K562 (cell line): ENCODE measurements around the gene PLSCR3. TPM values are rescaled to one million over a fixed set of nuclear protein-coding genes. Genes with fewer than 3 reads are reported as not detected.
A peak's percentile ranks its signal among the peaks of the same experiment; 100 is the strongest.

Experiments used
- ADNP ChIP-seq: fragments of 200-800 bp; sonication (Bioruptor generic); IDR thresholded peaks from 2 replicates; pipeline ENCODE4 v1.6.1; 2016; ENCODE audit warnings: missing genetic modification characterization, missing compliant biosample characterization
- CCNT2 ChIP-seq: IDR thresholded peaks from 2 replicates; pipeline ENCODE4 v1.6.1; 2011; ENCODE audit warnings: borderline replicate concordance, low read depth, mild to moderate bottlenecking, moderate library complexity, mixed read lengths, low read length; ENCODE audit not compliant: insufficient read length; ENCODE audit errors: extremely low read depth
- FOXP1 ChIP-seq: sonication (generic); formaldehyde crosslinking; IDR thresholded peaks from 2 replicates; pipeline ENCODE4 v1.8.0; 2022; ENCODE audit warnings: mild to moderate bottlenecking, missing genetic modification reagents
- NRF1 ChIP-seq, 2 experiments: fragments of 450-650 bp; IDR thresholded peaks in 1 of 2; conservative IDR thresholded peaks in 1 of 2; 2 replicates each; pipeline ENCODE4 v1.6.1; 2014; ENCODE audit warnings: mild to moderate bottlenecking in 2 of 2
- RFX7 ChIP-seq: fragments of 250-450 bp; sonication (Bioruptor Pico); IDR thresholded peaks from 2 replicates; pipeline ENCODE4 v1.5.1; 2021; ENCODE audit warnings: mild to moderate bottlenecking
- STAG1 ChIP-seq: sonication (generic); formaldehyde crosslinking; IDR thresholded peaks from 2 replicates; pipeline ENCODE4 v1.5.0; 2020; ENCODE audit warnings: missing genetic modification reagents, borderline replicate concordance
- STAT5A ChIP-seq: IDR thresholded peaks from 2 replicates; pipeline ENCODE4 v1.6.1; 2012; ENCODE audit warnings: low read length, inconsistent platforms, borderline replicate concordance
- TEAD1 ChIP-seq, 2 experiments: fragments of 450-650 bp in 1 of 2; sonication (generic) in 1 of 2; formaldehyde crosslinking; IDR thresholded peaks; 2 replicates each; pipeline versions ENCODE4 v1.4.0 to v1.8.0; 2020 to 2022; ENCODE audit warnings: mild to moderate bottlenecking in 2 of 2, missing genetic modification reagents in 1 of 2
- TRIM24 ChIP-seq, 2 experiments: fragments of 450-650 bp; IDR thresholded peaks; 2 replicates each; pipeline ENCODE4 v1.6.1; 2016
- ZFX ChIP-seq: sonication (generic); formaldehyde crosslinking; IDR thresholded peaks from 2 replicates; pipeline ENCODE4 v1.8.0; 2022; ENCODE audit warnings: mild to moderate bottlenecking, missing genetic modification reagents, moderate library complexity
- ZNF445 ChIP-seq: fragments of 250-450 bp; sonication (Bioruptor Pico); IDR thresholded peaks from 2 replicates; pipeline ENCODE4 v1.4.0; 2020; ENCODE audit warnings: low read depth, mild to moderate bottlenecking, moderate library complexity
- ZNF717 ChIP-seq: fragments of 250-450 bp; sonication (Bioruptor Pico); IDR thresholded peaks from 2 replicates; pipeline ENCODE4 v1.5.0; 2021
- polyA plus RNA-seq, 8 experiments: library from polyadenylated mRNA; depleted of rRNA in 4 of 8; stranded (reverse) in 5 of 8; unstranded in 3 of 8; fragments of >200 nt; fragmentation: Nextera tagmentation in 2 of 8; fragmentation: Illumina TruSeq in 1 of 8; extraction: Ambion mirVana in 2 of 8; extraction: Trizol in 1 of 8; gene quantifications; 2 replicates each; pipeline versions ENCODE4 v1.2.1 to v1.2.3, GENCODE V29; 2011 to 2014; ENCODE audit warnings: inconsistent platforms in 1 of 8, missing spikeins in 1 of 8
- total RNA-seq, 7 experiments: library from RNA; depleted of rRNA in 6 of 7; stranded (reverse); fragments of >200 nt in 6 of 7; fragmentation: Illumina TruSeq in 2 of 7; extraction: Trizol in 2 of 7; gene quantifications; 2 replicates each; pipeline versions ENCODE4 v1.2.1 to v1.2.3, GENCODE V29; 2011 to 2021; ENCODE audit warnings: low replicate concordance in 1 of 7
- TF ChIP-seq, protein P1 (sequence below): fragments of 200-800 bp; sonication (Bioruptor generic); IDR thresholded peaks from 2 replicates; pipeline ENCODE4 v1.6.1; 2017; ENCODE audit warnings: missing genetic modification characterization, missing compliant biosample characterization
- TF ChIP-seq, protein P2 (sequence below): fragments of 450-650 bp; formaldehyde crosslinking; IDR thresholded peaks from 2 replicates; pipeline ENCODE4 v1.4.0; 2020; ENCODE audit warnings: mild to moderate bottlenecking, moderate library complexity
- TF ChIP-seq, protein P3 (sequence below), 2 experiments: fragments of 250-450 bp in 1 of 2; fragments of 450-650 bp in 1 of 2; sonication (Bioruptor Pico) in 1 of 2; IDR thresholded peaks; 2 replicates each; pipeline versions ENCODE4 v1.6.1 to v1.8.0; 2016 to 2021; ENCODE audit warnings: mild to moderate bottlenecking in 2 of 2, moderate library complexity in 2 of 2, missing compliant biosample characterization in 1 of 2, missing genetic modification characterization in 1 of 2

PLSCR3 gene
- total and polyA plus RNA-seq, 9 of the 15 experiments (the other 6 are each of a cell fraction or from before 2014, with no cell fraction given): 3.2 to 16.8 (median 4.5) TPM

DNA sequence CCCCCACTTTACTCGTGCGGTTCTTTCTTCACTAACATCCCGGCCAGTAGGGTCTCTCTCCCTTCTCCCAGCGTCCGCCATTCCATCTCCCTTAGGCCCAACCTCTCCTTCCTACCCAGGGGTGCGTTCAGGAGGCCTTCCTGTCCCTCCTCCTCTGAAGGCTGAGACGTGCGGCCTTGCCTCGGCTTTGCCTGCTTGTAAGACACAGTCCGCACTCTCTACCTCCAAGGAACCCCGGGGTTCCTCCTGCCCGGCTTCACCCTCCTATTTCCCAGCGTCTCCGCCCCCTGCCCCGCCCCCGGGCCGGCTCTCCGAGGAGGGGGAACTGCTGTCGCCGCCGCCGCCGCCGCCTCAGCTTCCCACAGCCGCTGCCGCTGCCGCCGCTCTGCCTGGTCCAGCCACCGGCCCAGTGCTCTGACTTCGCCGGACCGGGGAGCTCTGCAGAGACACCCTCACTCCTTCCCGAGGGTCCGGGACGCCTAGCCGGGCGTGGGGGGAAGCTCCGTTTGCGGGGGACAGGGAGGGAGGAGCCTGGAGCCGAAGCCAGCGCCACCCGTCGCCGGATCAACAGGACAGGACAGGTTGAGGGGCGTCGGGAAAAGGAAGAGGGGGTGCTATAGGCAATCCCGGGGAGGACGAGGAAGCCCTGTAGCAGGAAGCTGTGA lies 43.8 kb upstream of the PLSCR3 start (continued):
- no peak for TF ChIP-seq ZNF717 (CRISPR knock-in tag)
- no peak for TF ChIP-seq CCNT2
- no peak for TF ChIP-seq RFX7
- TF ChIP-seq STAT5A: no peak
- TF ChIP-seq STAG1 (CRISPR knock-in tag): no peak
- no peak for TF ChIP-seq TRIM24 (IDR thresholded peaks at IDR 0.05)
- TF ChIP-seq, protein P1, sequence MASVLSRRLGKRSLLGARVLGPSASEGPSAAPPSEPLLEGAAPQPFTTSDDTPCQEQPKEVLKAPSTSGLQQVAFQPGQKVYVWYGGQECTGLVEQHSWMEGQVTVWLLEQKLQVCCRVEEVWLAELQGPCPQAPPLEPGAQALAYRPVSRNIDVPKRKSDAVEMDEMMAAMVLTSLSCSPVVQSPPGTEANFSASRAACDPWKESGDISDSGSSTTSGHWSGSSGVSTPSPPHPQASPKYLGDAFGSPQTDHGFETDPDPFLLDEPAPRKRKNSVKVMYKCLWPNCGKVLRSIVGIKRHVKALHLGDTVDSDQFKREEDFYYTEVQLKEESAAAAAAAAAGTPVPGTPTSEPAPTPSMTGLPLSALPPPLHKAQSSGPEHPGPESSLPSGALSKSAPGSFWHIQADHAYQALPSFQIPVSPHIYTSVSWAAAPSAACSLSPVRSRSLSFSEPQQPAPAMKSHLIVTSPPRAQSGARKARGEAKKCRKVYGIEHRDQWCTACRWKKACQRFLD (CRISPR knock-in tag): no peak
- no peak for TF ChIP-seq FOXP1 (CRISPR knock-in tag)
- TF ChIP-seq, protein P2, sequence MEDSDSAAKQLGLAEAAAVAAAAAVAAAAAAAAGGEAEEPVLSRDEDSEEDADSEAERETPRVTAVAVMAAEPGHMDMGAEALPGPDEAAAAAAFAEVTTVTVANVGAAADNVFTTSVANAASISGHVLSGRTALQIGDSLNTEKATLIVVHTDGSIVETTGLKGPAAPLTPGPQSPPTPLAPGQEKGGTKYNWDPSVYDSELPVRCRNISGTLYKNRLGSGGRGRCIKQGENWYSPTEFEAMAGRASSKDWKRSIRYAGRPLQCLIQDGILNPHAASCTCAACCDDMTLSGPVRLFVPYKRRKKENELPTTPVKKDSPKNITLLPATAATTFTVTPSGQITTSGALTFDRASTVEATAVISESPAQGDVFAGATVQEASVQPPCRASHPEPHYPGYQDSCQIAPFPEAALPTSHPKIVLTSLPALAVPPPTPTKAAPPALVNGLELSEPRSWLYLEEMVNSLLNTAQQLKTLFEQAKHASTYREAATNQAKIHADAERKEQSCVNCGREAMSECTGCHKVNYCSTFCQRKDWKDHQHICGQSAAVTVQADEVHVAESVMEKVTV: no peak
- TF ChIP-seq ZFX (CRISPR knock-in tag): peak; percentile 46
- TF ChIP-seq ZNF445 (CRISPR knock-in tag): no peak
- no peak for TF ChIP-seq TEAD1 (CRISPR knock-in tag; IDR thresholded peaks at IDR 0.05)
- TF ChIP-seq, protein P3, sequence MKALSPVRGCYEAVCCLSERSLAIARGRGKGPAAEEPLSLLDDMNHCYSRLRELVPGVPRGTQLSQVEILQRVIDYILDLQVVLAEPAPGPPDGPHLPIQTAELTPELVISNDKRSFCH (CRISPR knock-in tag; IDR thresholded peaks at IDR 0.05): no peak
- TF ChIP-seq, protein P3 (tag; IDR thresholded peaks at IDR 0.05): no peak
- 0 out of 4 replicates have a peak, but pooled peaks of 1 of the 2 experiments have one; percentile 21 for TF ChIP-seq NRF1 (conservative IDR thresholded peaks at IDR 0.05 in 1 of 2, IDR thresholded peaks at IDR 0.05 in 1 of 2)
- no peak for TF ChIP-seq ADNP
- TF ChIP-seq, all 486 proteins: peak for 14
